DMS53 treated with DMSO at 0.1 percent for 48 hours (cell line): ENCODE measurements around the gene UNC5A.

Source experiments
- DNase-seq: peaks from one replicate; lab custom pipeline; 2025; ENCODE audit not compliant: unreplicated experiment; lab: John Stamatoyannopoulos, UW

The UNC5A gene

DNA sequence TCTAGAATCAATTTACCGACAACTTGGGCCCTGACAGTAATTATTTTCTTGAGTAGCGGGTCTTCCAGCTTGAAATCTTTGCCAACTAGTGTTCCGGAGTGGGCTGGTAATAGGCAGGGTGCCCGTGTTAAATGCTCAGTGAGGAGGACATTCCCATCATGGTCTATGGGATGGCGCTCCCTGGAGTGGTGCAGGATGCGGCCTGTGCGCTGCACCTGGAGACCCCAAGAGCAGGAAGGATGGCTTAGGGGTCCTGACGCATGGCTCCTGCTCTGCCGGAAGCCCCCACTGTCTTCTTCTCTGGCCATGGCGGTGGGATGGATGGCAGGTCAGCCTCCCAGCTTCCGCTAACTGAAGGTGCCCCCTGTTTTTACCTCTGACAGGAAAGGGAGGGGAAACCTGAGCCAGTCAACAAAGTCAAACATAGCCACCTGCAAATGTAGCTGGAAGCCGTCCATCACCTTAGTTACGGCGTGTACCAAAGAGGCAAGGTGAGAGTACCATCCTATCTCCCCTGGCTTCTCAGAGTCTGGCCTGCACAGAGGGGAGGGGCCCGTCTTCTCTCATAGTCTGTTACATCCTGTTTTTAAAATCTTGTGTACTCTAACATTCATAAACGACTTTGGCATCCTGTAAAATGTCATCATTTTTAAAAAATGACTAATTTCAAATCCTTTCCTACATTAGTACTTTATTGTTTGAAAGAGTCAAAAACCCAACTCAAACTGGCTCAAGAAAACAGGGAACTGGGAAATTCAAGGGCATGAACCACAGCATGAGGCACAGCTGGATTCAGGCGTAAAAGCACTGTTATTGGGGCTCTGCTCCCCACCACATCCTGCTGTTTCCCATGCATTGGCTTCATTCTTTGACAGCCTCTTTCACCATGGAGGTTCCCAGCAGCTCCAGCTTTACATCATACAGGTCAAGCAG lies 28.5 kb upstream of the UNC5A start:
- no peak for DNase-seq

DNA sequence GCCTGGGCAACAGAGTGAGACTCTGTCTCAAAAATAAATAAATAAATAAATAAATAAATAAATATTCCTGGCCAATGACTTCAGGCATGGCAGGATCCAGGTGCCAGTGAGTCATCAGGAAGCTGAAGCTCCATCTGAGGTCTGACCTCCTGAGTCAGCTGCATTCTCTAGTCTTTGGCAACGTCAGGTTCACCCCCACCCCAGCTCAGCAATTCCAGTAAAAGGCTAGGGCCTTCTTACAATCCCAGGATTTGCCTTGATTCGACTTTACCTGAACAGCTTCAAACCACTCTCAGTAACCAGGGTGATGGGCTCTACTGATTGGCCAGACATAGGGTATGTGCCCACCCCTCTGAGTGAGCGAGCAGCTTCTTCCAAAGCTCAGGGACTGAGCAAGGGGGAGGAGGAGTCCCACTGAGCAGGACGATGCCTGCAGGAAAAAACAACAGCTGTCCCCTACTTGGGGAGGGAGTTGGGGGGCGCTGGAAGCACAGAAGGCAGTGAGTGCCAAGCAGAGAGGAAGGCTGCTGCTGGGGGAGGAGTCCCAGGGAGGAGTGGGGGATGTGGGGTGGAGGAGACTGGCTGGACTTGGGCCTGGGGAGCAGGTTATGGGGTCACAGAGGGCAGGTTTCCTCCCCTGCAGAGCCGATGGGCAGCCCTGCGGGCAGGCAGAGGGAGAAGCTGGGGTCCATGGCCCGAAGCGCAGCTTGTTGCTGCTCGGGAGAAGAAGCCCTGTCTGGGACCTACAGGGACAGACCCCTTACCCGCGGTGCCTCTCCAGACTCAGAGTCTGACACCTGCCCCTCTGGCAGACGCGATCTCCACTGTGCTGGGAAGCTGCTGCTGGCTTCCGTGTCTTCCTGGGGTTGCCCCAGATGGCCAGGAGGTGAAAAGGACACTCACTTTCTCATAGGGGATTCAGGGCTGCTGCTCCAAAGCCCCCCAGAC lies 25.9 kb upstream of the UNC5A start:
- peak; percentile 57 for DNase-seq

DNA sequence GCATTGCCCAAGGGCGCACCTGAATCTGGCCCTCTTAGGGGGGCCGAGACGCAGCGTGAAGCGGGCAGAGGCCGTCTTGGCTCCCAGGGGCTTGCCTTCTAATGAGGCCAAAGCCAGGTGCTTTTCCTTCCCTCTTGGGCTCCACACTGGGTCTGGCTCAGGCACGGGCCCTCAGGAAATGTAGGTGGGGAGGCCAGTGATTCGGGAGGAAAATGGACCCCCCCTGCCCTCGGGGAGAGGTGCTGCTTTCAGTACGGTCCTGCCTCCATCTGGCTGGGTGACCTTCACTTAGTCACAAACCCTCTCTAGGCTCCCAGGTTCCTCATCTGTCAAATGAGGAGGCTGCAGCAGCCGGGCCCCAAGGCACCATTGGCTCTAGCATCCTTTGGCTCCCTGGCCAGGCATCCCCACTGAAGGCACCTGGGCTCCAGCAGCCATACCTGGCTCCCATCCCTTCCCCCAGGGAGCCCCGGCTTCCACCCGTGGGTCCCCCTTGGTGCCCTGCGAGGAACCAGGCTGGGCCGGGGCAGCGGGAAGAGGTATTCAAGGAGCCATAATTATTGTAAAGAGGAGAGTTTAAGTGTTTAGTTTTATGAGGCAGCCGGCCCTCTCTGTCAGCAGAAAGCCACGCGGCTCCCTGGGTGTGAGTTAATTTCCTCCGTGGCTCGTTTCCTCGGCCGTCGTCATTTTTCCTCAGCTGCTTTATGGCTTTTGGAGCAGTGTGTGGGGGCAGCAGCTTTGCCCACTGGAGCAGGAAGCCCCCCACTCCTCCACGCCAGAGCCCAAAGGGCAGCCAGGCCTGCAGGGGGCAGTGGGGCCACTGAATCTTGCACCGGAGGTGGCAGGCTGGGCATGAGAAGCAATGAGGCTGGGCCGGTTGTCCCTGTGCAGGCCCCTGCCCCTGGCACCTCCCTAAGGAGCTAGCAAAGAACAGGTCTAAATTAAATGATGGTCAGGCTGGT lies 24.9 kb upstream of the UNC5A start:
- no peak for DNase-seq

DNA sequence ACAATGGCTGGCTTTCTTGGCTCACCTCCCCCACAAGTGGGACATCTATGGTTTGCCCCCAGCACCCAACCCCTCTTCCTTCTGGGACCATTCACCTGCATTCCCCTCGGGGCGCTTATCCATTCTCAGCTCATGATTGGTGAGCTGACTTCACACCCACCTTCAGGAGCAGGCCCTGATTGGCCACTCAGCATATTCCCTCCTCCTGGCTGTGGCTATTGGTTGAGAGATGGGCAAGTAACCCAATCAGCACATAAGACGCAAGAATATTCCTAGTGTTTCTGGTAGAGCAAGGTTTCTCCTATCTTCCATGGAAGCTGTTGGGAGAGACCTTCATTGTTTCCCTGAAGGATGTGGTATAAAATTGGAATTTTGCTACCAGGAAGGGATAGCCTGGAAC lies 22.7 kb upstream of the UNC5A start:
- no peak for DNase-seq

DNA sequence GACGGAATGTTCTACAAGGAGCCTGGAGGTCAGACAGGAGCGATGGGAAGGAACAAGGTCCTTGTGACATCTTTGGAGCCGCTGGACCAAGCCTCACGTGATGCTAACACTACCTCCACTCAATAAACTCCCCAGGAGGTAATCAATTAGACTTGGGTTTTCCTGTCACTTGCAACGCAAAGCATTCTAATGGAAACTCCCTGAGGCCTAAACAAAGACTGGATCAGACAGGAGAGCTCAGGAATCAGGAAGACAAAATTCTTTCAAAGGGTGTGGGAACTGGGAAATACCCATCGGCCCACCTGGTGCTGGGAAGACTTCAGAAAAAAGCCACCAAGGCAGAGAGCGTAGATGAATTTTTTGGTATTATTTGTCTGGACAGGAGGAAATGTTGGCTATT lies 22.3 kb upstream of the UNC5A start:
- no peak for DNase-seq

DNA sequence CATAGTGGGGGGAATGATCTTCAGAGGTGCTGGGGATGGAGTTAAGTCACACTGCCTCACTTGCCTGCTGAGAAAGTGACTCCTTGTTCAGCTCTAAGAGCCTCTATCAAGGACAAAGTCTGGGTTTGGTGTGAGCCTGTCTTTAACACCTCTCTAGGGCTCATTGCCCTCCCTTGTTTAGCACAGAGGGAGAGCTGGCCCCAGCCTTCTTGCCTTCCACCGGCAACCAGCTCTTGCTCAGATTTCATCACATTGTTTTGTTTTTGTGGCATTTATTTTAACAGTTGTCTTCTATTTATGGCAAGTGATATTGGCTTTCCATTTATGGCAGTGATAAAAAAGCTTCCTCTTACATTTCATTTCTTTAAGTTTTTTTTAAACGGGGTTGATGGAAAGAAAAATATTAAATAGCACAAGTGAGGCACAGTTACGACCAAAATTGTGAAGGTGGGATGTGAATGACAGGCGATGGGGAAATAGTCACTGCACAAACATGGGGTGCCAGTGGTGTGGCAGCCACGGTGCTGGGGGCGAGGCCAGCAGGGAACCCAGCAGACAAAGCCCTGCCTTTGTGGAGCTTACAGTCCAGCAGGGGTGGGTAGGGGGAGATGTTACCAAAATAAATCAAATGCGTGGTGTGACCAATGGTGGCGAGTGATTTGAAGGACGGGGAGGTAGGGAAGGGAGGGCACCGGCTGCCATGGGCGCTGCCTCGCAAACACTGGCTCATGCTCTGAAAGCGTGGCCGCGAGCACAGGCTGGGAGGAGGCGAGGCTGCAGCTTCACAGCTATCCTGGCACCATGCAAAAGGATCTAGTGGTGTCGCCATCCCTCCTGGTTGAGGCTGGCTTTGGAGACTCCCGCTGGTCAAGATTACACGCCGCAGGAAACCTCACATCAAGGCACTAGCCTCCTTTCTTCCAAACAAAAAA lies 21.2 kb upstream of the UNC5A start:
- DNase-seq: no peak

DNA sequence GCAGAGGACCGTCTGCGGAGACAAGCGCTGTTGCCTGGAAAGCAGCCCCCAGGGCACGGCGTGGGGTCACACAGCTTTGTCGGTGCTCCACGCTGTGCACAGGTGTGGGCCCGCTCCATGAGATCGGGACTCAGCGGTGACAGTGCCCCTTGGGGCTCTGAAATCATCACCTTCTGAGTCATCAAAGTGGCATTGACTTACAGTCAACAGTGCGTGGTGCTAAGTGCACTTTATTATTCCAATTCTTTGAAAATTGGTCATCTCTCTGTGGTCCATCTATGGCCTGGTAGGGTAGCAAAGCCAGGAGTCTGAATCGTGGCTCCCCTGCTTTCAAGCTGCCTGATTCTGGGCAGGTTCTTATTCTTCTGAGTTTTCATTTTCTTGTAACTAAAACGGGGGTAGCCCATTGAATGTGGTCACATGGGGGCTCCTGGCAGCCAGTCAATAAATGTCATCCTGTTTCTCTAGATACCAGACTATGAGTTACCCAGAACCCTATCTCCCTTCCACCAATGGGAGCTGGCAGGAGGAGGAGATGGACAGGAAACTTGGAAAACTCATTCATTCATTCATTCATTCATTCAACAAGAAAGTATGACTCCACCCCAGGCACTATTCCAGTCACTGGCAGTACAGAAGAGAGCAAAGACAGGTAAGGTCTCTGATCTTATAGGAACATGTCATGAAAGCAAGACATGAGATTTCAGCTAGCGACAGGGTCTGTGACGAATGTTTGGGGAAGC lies 20.3 kb upstream of the UNC5A start:
- peak; percentile 13 for DNase-seq

DNA sequence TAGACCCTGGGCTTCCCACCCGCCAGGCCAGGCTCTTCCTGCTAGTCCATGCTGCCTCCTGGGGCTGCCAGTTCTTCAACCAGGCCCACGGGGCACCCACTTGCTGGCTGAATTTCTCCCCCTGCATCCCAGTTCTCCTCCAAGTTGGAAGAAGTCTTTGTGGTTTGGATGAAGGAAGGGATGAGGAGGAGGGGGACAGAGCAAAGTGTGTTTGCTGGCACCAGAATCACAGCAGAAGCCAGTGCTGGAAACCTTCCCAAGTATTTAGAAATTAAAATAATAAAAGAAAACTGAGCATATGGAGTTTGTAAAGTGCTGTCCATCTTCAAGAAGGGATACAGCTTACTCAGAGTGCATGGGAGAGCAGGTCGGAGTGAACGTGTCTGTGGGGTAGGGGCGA lies 19.4 kb upstream of the UNC5A start:
- no peak for DNase-seq

DNA sequence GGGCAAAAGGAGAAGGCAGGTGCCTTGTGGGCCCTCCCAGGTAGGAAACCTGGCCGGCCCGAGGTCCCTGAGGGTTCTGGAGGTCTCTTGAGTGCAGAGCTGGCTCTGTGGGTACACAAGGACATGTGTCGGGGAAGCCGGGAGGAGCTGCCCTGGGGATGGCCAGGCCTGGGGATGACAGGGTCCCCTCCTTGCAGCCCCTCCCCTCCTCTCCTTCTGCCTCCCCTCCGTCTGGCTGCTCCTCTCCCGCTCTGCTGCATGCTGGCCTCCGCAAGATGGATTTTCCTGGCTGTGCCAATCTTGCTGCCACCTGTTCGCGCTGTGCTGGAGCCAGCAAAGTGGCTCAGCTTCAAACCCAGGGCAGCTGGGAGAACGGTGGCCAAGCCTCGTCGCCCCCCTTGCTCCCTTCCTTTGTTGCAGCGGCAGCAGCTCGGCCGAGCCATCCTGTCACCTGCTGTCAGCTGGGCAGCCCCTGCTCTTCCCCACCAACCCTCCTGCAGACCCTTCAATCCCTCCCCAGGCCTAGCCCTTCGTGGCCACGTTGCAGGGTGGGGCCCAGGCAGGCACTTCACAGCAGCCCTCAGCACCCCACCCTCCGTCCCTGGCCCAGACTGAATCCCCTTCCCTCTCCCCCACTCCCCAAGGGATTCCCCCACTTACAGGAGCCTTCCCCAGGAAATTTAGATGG lies 17.6 kb upstream of the UNC5A start:
- DNase-seq: no peak

DNA sequence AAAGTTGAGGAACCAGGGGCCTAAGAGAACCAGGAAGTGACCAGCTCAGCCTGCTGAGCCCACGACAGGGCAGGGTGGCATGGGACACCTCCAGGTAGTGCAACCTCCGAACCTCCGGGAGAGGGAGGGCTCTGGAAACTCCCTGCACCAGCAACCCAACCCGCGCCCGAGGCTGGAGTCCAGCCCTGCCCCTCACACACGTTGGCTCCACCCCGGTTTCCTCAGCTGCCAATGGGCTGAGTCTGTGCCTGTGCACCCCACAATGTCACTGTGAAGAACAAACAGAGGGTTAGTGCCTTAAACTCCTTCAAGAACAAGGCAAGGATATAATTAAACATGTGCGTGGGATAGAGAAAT lies 17.0 kb upstream of the UNC5A start:
- no peak for DNase-seq

DNA sequence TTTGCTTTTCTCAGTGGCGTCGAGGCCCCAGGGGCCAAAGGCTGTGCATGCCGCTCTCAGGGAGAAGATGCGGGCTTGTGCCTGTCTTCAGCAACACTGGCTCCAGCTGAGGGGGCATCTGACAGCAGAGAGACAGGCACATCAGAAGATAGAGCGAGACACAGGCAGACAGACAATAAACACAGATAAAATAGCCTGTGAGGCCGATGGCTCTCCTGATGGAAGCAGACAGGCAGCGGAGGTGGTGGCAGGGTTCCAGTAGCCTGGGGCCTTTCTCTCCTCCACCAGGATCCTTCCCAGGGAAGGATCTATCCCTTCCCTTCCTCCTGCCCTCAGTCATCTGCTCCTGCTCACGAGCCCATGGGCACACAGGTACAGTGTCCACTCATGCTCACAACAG lies 16.6 kb upstream of the UNC5A start:
- no peak for DNase-seq

DNA sequence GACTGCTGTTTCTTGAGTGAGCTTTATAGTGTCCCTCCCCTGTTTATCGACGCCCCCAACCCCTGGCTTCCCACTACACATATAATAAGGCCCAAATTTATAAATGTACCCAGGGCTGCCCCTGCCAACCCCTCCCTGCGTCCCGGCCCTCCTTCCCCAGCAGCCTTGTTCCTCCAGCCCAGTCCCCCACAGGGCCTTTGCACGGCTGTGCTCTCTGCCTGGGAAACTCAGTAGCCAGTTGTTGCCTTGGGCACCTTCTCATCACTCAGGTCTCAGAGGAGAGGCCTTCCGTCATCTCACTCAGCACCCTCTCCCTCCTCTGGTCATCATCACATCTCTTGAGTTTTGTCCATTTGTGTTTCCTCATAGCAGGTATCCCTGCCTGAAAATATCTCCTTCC lies 15.8 kb upstream of the UNC5A start:
- no peak for DNase-seq

DNA sequence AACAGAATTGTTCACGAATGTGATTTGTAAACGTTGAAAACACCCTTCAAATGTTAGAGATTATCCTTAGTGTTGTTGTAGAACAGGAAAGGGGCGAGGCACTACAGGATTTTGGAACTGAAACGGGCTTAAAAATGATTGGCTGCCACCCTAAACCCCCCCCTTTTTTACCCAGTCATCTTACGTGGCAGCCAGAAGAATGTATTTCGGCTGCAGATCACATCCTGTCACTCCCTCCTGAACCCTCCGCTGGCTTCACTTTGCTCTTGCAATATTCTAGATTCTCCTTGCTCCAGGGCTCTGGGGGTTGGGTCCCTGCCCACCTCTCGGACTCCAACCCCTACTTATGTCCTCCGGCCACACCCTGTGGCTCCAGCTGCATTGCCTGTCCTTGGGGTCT lies 13.9 kb upstream of the UNC5A start:
- DNase-seq: no peak

DNA sequence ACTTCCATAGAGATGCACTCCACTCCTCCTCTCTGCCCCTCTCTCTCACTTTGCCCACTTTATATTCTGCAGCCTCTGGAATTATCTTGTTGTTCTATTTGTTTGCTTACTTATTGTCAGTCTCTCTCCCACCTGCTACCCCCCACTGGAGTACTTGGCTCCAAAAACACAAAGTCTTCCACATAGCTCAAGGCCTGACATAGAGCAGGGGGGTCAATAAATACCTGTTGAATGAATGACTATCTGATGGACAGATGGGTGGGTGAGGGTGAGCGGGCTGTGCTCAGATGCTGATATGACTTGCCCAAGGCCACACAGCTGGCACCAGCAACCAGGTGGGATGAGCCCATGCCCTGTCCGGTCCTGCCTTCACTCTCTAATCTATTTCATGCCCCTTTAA lies 13.4 kb upstream of the UNC5A start:
- DNase-seq: no peak

DNA sequence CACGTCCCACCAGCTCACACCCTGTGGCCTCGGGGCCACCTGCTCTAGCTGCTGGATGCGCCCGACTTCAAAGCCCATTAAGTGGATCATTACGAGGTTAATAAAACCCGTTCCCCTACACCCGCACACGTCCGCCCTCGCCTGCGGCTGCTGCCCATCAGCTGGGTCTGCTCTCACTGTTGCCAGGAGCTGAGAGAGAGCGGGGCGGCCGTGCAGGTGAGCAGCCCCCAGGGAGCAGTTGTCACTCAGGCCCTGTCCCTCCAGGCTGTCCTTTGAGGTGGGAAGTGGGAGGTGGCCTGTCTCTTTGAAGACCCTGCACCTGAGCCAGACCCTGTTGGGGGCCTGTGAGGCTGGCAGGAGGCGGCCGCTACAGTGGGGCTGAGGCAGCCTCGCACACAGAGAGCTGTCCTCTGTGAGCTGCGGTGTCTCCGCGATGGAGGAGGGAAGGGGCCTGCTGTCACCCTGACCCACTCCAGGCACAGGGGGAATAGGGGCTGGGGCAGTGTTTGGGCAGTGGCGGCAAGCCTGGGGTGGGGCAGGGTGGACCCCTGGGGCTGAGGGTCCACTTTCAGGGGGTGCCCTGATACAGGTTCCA lies 12.8 kb upstream of the UNC5A start:
- no peak for DNase-seq

DNA sequence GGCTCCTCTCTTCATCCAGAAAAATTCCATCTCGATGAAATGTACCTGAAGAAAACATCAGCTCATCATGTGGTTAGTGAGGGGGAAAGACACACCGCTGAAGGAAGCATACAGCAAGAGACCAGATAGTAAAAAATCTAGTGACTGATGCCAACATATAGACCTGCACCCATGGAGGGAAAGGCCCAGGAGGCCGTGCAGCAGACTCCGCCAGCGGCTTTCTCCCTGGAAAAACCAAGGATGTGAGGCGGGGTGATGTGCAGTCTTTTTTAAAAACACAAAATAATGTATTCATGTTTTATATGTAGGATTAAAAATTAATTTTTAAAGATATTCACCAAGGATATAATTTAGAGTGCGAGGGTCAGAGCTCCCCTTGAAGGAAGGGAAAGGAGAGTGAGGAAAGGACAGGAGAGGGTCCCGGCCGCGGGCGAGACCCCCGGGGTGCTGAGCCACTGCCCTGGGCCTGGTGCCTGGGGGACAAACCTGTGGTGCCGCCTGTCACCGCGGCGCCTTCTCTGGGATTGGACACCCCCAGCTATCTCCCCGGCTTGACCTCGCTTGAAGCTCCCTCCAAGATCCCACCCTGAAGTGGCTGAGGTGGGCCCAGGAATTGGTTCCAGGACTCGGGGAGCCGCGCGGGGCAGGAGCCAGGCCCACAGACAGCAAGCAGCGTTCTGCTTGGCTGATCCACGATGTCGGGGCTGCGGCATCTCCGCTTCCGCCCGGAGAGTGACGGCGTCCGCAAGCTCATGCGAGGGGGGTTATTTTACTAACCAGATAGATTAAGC lies 12.1 kb upstream of the UNC5A start:
- no peak for DNase-seq

DNA sequence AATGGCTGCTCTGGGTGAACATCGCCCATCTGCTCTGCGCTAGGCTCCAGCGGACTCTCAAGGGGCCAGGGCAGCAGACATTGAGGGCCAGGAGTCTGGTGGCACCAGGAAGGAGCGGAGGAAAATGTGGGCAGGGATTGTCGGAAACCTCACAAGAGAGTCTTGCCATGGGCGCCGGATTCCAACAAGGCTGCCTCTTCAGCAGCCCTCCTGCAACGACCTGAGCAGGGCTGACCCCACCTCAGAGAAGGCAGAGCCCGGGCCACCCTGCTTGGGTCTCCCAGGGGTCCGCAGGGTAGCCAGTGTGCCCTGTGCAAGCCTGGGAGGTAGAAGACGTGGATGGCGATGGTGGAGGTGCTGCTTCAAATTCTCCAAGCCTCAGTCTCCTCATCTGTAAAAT lies 11.4 kb upstream of the UNC5A start:
- DNase-seq: no peak
